HG03558 (cell line): ENCODE results near the gene SLC35C1.
"Not testable (repeated sequence)": the region's sequence is repeated elsewhere in the genome, so short reads cannot be mapped to it uniquely, and the experiment has no call there.

Source experiments
- ATAC-seq: cut with Tn5 transposase; IDR thresholded peaks from one replicate; pipeline ENCODE4 v1.9.1; 2021; ENCODE audit warnings: moderate number of reproducible peaks; ENCODE audit not compliant: unreplicated experiment; ENCODE audit errors: extremely low read depth

Gene SLC35C1

GRCh38 chr11:45779602-45780001, 25.3 kb upstream of the SLC35C1 start:
- no peak for ATAC-seq

- ATAC-seq = no peak
These were observed 18.7 kb upstream of the SLC35C1 start for GRCh38 chr11:45786272-45786671.

GRCh38 chr11:45788887-45789286, 16.1 kb upstream of the SLC35C1 start:
- ATAC-seq = no peak

- no peak for ATAC-seq
These were observed 13.4 kb upstream of the SLC35C1 start for GRCh38 chr11:45791524-45791923.

- ATAC-seq = no peak
These were observed 10.8 kb upstream of the SLC35C1 start for GRCh38 chr11:45794169-45794568.

- no peak for ATAC-seq
These were observed 9.6 kb upstream of the SLC35C1 start for GRCh38 chr11:45795379-45795778.

GRCh38 chr11:45796461-45796861, 8.5 kb upstream of the SLC35C1 start:
- ATAC-seq = no peak

- ATAC-seq = no peak
These were observed 6.0 kb upstream of the SLC35C1 start for GRCh38 chr11:45798793-45799441.

GRCh38 chr11:45799562-45799961, 5.4 kb upstream of the SLC35C1 start:
- no peak for ATAC-seq

GRCh38 chr11:45800261-45800660, 4.7 kb upstream of the SLC35C1 start:
- no peak for ATAC-seq

- ATAC-seq = no peak
These were observed 3.1 kb upstream of the SLC35C1 start for GRCh38 chr11:45801723-45802315.

- ATAC-seq = no peak
These were observed 2.2 kb upstream of the SLC35C1 start for GRCh38 chr11:45802531-45803317.

- no peak for ATAC-seq
These were observed 783 bp upstream of the SLC35C1 start for GRCh38 chr11:45803971-45804760.

GRCh38 chr11:45805305-45806071, 539 bp downstream of the SLC35C1 start:
- peak; percentile 2 for ATAC-seq

- ATAC-seq = no peak
These were observed 1.4 kb downstream of the SLC35C1 start for GRCh38 chr11:45806072-45806933.

GRCh38 chr11:45806937-45807791, 2.2 kb downstream of the SLC35C1 start:
- no peak for ATAC-seq

- ATAC-seq = no peak
These were observed 2.9 kb downstream of the SLC35C1 start for GRCh38 chr11:45807792-45808238.

- ATAC-seq = not testable (repeated sequence)
These were observed 3.5 kb downstream of the SLC35C1 start for GRCh38 chr11:45808427-45808826.
